ENCODE measurements around the gene USP37. TPM values are rescaled to one million over a fixed set of nuclear protein-coding genes. Genes with fewer than 3 reads are reported as not detected.
A peak's percentile ranks its signal among the peaks of the same experiment; 100 is the strongest.

USP37 gene
- polyA plus RNA-seq, 2 of the 4 experiments (the other 2 are of a cell fraction): 5.1 to 12.8 TPM

- TF ChIP-seq HMGXB4 (CRISPR knock-in tag; IDR thresholded peaks at IDR 0.05; ENCODE audit: borderline replicate concordance): 0 out of 2 replicates have a peak, but pooled peaks have one; percentile 48
- no peak for TF ChIP-seq CBX8 (IDR thresholded peaks at IDR 0.05)
- peak; percentile 52 to 88; a peak in 4 of 5 replicates for TF ChIP-seq JUN (IDR thresholded peaks at IDR 0.05)
- TF ChIP-seq TFCP2L1 (CRISPR knock-in tag; IDR thresholded peaks at IDR 0.05): peak; percentile 80; the same call in 1 of the 2 replicates
- TF ChIP-seq, protein P1, sequence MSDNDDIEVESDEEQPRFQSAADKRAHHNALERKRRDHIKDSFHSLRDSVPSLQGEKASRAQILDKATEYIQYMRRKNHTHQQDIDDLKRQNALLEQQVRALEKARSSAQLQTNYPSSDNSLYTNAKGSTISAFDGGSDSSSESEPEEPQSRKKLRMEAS (IDR thresholded peaks at IDR 0.05): peak; percentile 38
- TF ChIP-seq KDM1A (IDR thresholded peaks at IDR 0.05; ENCODE audit: low read depth): no peak
- TF ChIP-seq, protein P2, sequence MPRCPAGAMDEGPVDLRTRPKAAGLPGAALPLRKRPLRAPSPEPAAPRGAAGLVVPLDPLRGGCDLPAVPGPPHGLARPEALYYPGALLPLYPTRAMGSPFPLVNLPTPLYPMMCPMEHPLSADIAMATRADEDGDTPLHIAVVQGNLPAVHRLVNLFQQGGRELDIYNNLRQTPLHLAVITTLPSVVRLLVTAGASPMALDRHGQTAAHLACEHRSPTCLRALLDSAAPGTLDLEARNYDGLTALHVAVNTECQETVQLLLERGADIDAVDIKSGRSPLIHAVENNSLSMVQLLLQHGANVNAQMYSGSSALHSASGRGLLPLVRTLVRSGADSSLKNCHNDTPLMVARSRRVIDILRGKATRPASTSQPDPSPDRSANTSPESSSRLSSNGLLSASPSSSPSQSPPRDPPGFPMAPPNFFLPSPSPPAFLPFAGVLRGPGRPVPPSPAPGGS (IDR thresholded peaks at IDR 0.05): peak; percentile 24; the same call in 1 of the 3 replicates
- peak; percentile 42; the same call in 1 of the 2 replicates for TF ChIP-seq POLR2AphosphoS2 (conservative IDR thresholded peaks at IDR 0.05; ENCODE audit: low read length)
These were observed 161.8 kb downstream of the USP37 start (continued) for GRCh38 chr2:218406209-218406948.

DNA sequence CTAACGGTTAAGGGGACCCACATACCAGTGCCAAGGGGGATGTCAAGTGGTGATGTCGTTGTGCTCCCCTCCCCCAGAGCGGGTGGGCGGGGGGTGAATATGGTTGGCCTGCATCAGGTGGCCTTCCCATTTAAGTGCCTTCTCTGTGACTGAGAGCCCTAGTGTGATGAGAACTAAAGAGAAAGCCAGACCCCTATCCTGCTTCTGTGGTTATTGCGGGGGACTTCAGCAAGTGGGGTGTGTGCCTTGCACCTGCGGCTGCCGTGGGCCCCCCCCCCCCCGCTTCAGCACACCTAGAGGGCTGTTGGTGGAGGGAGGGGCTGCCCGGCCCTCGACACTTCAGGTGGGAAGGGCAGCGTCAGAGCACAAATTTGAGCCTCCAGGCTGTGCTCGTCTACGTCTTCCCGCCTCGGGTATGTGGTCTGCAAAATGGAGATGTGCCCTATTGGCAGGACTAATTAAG lies 162.4 kb downstream of the USP37 start:
- H3K9me3 ChIP-seq: no peaks in the 10 kb centered on the region
- peak overlapping the region; percentile 74 to 90 for H3K27ac ChIP-seq
- ChIA-PET POLR2A (interaction anchor here (0.6 to 1.5 kb wide), 2 partner anchors 9 to 30 kb away, joined by 3 to 7 read pairs; no protein-coding TSS in a partner anchor), CTCF (interaction anchor here (0.6 to 3.2 kb wide), 6 partner anchors 10 to 442 kb away, joined by 3 to 24 read pairs (median 4); partner anchors contain the start of gene CATIP)
- H3K4me3 ChIP-seq: peak overlapping the region; percentile 28
- TF ChIP-seq HOXA7 (CRISPR knock-in tag; IDR thresholded peaks at IDR 0.05): 0 out of 2 replicates have a peak, but pooled peaks have one; percentile 14
- TF ChIP-seq EHMT2 (IDR thresholded peaks at IDR 0.05; ENCODE audit: low read depth): no peak
- TF ChIP-seq GATA3 (IDR thresholded peaks at IDR 0.05; ENCODE audit: borderline replicate concordance): no peak
- TF ChIP-seq TFCP2L1 (CRISPR knock-in tag; IDR thresholded peaks at IDR 0.05): 0 out of 2 replicates have a peak, but pooled peaks have one; percentile 30
- TF ChIP-seq HDAC2 (IDR thresholded peaks at IDR 0.05): no peak
- TF ChIP-seq FOXS1 (CRISPR knock-in tag; IDR thresholded peaks at IDR 0.05): no peak
- TF ChIP-seq USF2 (IDR thresholded peaks at IDR 0.05): no peak
- TF ChIP-seq BHLHE40 (IDR thresholded peaks at IDR 0.05; ENCODE audit: low read depth, low read length): no peak
- TF ChIP-seq NFE2L2 (conservative IDR thresholded peaks at IDR 0.05; ENCODE audit: low read length): no peak
- TF ChIP-seq PBX3 (IDR thresholded peaks at IDR 0.05): 0 out of 2 replicates have a peak, but pooled peaks have one; percentile 64
- TF ChIP-seq HMGXB4 (CRISPR knock-in tag; IDR thresholded peaks at IDR 0.05; ENCODE audit: borderline replicate concordance): no peak
- TF ChIP-seq, protein P1 (IDR thresholded peaks at IDR 0.05): peak; percentile 10; the same call in 1 of the 2 replicates
- no peak for TF ChIP-seq ZSCAN20 (CRISPR knock-in tag; IDR thresholded peaks at IDR 0.05)
- TF ChIP-seq HEYL (CRISPR knock-in tag; IDR thresholded peaks at IDR 0.05): no peak
- ATAC-seq (peak; percentile 9 to 37), DNase-seq (ENCODE audit: low read depth in 1 of 2, low spot score in 1 of 2) (no peak), FAIRE-seq (no peak)
- WGBS (ENCODE audit: missing lambda C conversion rate): 6% methylated on average over 10 of the region's 15 CpGs
- peaks cover 32% of the 10 kb centered on the region for H3K4me1 ChIP-seq
- H3K4me2 ChIP-seq: peak overlapping the region; percentile 77
